SKM-1 (cell line): ENCODE data around the gene PRKAR1B.

ENCODE experiments used
- DNase-seq: peaks from one replicate; lab custom pipeline; 2025; ENCODE audit not compliant: unreplicated experiment; lab: John Stamatoyannopoulos, UW

Gene PRKAR1B

GRCh38 chr7:575425-576366, 151.4 kb downstream of the PRKAR1B start:
- DNase-seq = no peak

- DNase-seq = no peak
These were observed 152.3 kb downstream of the PRKAR1B start for GRCh38 chr7:574661-575395.

- DNase-seq = no peak
These were observed 153.1 kb downstream of the PRKAR1B start for GRCh38 chr7:573933-574381.

GRCh38 chr7:573269-573932, 153.7 kb downstream of the PRKAR1B start:
- DNase-seq = no peak

- DNase-seq = no peak
These were observed 154.4 kb downstream of the PRKAR1B start for GRCh38 chr7:572416-573268.

- DNase-seq = no peak
These were observed 155.2 kb downstream of the PRKAR1B start for GRCh38 chr7:571718-572415.

- no peak for DNase-seq
These were observed 155.9 kb downstream of the PRKAR1B start for GRCh38 chr7:571096-571717.

- DNase-seq = no peak
These were observed 156.3 kb downstream of the PRKAR1B start for GRCh38 chr7:570801-571070.

GRCh38 chr7:569996-570800, 156.9 kb downstream of the PRKAR1B start:
- no peak for DNase-seq

- DNase-seq = no peak
These were observed 157.8 kb downstream of the PRKAR1B start for GRCh38 chr7:569071-569855.

- DNase-seq = no peak
These were observed 158.8 kb downstream of the PRKAR1B start for GRCh38 chr7:568031-568951.

GRCh38 chr7:567305-567883, 159.7 kb downstream of the PRKAR1B start:
- no peak for DNase-seq

GRCh38 chr7:566100-566499, 161.0 kb downstream of the PRKAR1B start:
- no peak for DNase-seq

- no peak for DNase-seq
These were observed 162.8 kb downstream of the PRKAR1B start for GRCh38 chr7:564176-564865.

GRCh38 chr7:563629-564170, 163.4 kb downstream of the PRKAR1B start:
- DNase-seq = no peak
